Stimulated activated naive CD8-positive, alpha-beta T cell treated with anti-CD3 and anti-CD28 coated beads, Interleukin-15, Interleukin-2, amounts not matched to agents 100 U/mL and 50 U/mL, for 24 hours (primary cell): Measurements from ENCODE around the gene OR1F1.
"Not testable (repeated sequence)": the region's sequence is repeated elsewhere in the genome, so short reads cannot be mapped to it uniquely, and the experiment has no call there.

Source experiments
- ATAC-seq: fragments of 150-1000 bp; cut with Tn5 transposase; one replicate; pipeline ENCODE4 v1.10.0; 2021
- DNase-seq: peaks from one replicate; pipeline ENCODE4 v3.0.0; 2021

Gene OR1F1

DNA sequence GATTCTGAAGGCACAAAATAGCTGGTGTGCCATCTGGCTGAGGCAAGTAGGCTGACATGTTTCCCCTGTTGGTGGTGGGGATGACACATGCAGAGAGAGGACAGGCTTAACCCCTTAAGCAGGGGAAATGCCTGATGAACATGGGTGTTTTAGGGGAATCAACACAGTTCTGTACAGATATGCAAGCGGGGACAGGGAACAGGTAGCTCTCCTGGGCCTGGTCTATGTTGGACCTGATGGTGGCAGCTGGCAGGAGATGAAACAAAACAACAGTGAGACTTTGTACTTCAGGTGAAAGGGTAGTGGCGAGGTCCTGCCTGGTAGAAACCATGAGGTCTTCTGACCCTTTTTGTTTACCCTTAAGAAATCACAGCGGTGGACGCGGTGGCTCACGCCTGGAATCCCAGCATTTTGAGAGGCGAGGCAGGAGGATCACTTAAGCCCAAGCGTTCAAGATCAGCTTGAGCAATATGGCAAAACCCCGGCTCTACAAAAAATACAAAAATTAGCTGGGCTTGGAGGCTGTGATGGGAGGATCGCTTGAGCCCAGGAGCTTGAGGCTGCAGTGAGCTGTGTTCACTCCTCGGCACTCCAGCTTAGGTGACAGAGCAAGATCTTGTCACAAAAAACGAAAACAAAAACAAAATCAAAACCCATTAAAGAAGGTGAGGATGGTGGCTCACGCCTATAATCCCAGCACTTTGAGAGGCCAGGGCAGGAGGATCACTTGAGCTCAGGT, 10.5 kb downstream of the OR1F1 start:
- ATAC-seq (no peak), DNase-seq (no peak)

DNA sequence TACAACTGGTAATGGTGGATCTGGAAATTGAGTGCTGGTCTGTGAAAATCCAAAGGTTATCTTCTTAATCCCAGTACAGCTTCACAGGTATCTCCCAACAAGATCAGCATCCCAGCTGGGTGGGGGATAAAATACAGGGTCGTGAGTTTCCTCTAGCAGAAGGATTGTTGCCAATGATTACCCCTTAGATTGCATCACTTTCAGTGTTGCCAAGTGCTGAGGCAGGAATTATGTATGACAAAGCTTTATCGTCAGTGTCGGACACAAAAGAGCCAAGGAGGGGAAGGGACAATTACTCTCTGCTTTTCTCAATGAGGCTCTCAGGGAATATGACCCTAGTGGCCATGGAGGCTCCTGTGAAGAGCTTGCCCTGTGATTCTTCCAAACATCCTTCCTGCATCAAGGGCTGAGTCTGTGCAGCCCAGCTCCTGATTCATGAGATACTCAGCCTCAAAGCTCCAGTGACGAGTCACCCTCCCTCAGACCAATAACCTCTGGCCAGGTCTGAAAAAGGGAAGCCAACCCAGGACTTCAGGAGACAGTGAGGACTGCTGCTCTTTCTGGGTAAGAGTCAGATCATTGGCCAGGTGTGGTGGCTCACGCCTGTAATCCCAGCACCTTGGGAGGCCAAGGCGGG, 15.0 kb downstream of the OR1F1 start:
- ATAC-seq, result no peak
- DNase-seq, result no peak

DNA sequence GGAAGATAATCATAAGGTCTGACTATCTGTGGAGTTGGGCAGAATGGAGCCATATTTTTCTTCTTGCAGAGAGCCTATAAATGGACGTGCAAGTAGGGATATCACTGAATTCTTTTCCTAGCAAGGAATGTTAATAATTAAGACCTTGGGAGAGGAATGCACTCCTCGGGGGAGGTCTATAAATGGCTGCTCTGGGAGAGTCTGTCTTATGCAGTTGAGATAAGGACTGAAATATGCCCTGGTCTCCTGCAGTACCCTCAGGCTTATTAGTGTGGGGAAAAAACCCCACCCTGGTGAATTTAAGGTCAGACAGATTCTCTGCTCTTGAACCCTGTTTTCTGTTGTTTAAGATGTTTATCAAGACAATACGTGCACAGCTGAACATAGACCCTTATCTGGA, 17.9 kb downstream of the OR1F1 start:
- not testable (repeated sequence) for DNase-seq, ATAC-seq

DNA sequence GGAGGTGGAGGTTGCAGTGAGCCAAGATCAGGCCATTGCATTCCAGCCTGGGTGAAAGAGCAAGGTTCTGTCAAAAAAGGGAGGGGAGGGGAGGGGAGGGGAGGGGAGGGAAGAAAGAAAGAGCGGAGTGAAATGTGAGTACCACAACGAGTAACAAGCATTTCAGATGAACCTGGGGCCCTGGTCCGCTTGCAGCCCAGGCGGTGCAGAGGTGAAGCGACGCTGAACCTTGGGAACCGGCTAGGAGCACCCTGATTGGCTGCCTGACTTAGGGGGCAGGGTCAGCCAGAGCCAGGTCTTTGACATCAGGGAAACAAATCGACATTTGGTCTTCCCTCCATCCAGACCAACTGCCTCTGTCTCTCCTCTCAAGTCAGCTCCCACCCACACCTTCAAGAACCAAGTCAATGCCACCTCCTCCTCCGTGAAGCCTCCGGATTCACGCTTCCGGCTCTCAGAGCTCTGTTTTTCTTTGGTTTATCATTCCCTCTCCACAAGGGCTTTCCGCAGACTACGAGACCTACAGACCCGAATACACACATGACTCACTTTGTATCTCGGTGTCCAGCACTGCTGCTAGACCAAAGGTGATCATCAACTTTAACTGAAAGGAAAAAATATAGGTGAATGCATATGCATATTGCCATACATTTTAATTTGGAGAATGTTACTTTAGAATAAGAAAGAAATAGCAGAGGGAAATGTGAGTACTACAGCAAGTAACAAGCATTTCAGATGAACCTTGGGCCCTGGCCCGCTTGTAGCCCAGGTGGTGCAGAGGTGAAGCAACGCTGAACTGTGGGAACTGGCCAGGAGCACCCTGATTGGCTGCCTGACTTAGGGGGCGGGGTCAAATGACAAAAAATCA, 19.3 kb downstream of the OR1F1 start:
- ATAC-seq, result no peak

DNA sequence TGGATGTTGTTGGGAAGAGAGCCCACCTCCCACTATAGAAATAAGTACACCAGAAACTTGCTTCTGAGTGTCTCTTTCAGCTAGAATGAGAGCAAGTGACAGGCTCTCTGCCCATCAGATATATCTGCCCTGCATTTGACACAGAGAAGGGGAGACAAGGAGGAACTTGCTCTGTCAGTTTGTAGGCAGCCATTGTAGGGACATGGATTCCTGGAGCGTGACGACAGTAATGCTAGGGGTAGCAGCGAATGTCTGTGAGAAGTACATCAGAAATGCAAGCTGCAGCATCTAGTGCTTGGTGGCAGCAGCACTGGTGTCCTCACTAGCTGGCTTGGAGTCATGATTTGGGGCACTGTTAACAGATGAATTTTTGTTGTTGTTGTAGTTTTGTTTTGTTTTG, 24.0 kb downstream of the OR1F1 start:
- no peak for DNase-seq
- no peak for ATAC-seq

More for the DNA sequence above, 19.3 kb downstream of the OR1F1 start:
- no peak for DNase-seq

DNA sequence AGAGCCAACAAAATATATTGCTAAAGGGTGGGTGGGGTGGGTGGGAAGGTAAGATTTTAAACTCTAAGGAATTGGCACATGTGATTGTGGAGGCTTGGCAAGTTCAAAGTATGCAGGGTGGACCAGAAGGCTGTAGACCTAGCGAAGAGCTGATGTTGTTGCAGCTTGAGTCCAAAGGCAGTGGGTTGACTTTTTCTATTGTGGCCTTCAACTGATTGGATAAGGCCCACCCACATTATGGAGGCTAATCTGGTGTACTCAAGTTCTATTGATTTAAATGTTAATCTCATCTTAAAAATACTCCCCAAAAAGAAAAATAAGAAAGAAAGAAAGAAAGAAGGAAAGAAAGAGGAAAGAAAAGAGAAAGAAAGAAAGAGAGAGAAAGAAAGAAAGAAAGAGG, 24.6 kb downstream of the OR1F1 start:
- no peak for ATAC-seq

DNA sequence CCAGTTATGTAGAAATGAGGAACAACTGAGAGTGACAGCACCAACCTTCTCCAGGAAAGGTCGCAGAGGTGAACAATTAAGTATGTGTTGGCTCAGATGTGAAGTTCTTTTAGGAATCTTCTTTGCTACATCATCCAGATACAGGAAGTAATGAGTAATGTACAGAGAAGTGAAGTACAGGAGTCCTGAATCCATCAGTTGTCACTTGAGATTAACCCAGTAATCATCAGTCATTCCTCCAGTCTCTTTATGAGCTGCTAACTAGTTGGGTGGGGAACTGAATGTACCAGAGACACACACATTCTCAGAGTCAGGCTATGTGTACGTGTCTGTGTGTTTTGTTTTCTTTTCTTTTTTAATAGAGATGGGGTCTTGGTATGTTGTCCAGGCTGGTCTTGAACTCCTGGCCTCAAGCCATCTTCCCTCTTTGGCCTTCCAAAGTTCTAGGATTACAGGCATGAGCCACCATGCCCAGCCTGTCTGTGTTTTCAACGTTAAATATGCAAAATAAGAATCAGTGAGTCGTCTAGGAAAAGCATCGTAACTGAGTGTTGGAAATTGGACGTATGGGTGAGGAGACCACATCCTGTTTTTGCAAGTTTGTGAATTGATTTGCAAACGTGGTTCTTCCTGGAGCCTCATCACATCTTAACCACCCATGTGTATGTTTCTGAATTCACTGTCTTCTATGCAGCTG, 27.0 kb downstream of the OR1F1 start:
- ATAC-seq (peak; percentile 84), DNase-seq (no peak)

More for the DNA sequence above, 24.6 kb downstream of the OR1F1 start:
- DNase-seq, result no peak

DNA sequence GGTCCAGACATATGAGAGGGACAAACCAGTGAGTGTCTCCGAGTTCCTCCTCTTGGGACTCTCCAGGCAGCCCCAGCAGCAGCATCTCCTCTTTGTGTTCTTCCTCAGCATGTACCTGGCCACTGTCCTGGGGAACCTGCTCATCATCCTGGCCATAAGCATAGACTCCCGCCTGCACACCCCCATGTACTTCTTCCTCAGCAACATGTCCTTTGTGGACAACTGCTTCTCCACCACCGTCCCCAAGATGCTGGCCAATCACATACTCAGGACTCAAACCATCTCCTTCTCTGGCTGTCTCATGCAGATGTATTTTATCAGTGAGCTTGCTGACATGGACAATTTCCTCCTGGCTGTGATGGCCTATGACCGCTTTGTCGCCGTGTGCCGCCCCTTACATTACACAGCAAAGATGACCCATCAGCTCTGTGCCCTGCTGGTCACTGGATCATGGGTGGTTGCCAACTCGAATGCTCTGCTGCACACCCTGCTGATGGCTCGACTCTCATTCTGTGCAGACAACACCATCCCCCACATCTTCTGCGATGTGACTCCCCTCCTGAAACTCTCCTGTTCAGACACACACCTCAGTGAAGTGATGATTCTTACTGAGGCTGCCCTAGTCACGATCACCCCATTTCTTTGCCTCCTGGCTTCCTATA, 27.7 kb downstream of the OR1F1 start:
- DNase-seq, result peak; percentile 21
- peak; percentile 30 for ATAC-seq

DNA sequence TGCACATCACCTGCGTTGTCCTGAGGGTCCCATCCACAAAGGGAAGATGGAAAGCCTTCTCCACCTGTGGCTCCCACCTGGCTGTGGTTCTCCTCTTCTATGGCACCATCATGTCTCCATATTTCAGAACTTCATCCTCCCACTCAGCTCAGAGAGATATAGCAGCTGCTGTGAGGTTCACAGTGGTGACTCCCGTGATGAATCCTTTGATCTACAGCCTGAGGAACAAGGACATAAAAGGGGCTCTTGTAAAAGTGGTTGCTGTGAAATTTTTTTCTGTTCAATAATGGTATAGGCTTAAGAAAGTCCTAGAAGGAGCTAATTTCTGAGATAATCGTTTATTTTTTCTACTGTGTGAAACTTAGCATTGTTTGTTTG, 28.2 kb downstream of the OR1F1 start:
- ATAC-seq, result no peak
- DNase-seq, result no peak

DNA sequence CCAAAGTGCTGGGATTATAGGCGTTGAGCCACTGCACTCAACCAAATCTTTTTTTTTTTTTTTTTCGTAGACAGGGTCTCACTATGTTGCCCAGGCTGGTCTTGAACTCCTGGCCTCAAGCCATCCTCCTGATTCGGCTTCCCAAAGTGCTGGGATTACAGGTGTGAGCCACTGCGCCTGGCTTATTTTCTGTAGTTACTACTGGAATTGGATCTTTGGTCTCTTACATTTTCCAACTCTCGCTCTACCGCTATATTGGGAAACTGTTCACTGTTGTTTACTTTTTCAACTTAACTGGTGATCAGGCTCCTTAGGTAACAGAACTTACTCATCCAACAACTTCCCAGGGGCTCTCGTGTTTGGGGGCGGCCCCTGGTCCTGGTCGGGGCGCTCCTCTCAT, 32.8 kb downstream of the OR1F1 start:
- no peak for ATAC-seq
- DNase-seq, result no peak

DNA sequence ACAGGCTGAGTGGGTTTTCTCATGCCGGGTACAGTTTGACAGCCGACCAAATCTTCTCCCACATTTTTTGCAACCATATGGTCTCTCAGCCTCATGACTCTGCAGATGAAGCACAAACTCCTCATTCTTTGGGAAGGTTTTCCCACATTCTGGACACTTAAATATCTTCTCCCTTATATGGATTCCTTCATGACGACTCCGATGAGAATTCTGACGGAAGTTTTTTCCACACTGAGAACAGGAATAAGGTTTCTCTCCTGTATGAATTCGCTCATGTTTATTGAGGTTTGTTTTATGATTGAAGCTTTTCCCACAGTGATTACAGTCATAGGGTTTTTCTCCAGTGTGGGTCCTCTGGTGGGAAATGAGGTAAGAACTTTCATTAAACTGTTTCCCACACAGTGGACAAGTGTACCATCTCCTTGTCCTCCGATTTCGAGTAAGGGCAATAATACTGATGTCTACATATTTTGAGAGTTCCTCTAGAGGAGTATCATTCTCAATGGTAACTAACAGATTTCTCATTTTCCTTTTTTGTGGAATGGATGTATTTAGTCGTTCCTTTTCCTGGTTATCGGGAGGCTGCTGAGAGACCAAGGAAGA, 36.0 kb downstream of the OR1F1 start:
- ATAC-seq (no peak), DNase-seq (no peak)

DNA sequence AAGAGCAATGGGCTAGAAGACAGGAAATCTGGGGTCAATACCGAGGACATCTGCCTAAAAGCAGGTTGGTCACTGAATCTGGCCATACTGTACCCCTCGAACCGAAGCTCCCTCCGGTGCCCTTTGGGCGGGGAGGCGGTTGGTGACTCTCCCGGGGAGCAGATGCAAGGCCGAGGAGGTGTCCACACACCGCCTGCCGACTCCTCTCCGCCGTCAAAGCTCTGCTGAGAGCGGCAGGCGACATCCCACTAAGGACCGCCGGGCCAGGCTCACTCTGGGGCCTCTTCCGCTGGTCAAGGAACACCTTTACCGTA, 46.5 kb downstream of the OR1F1 start:
- DNase-seq (no peak), ATAC-seq (no peak)

DNA sequence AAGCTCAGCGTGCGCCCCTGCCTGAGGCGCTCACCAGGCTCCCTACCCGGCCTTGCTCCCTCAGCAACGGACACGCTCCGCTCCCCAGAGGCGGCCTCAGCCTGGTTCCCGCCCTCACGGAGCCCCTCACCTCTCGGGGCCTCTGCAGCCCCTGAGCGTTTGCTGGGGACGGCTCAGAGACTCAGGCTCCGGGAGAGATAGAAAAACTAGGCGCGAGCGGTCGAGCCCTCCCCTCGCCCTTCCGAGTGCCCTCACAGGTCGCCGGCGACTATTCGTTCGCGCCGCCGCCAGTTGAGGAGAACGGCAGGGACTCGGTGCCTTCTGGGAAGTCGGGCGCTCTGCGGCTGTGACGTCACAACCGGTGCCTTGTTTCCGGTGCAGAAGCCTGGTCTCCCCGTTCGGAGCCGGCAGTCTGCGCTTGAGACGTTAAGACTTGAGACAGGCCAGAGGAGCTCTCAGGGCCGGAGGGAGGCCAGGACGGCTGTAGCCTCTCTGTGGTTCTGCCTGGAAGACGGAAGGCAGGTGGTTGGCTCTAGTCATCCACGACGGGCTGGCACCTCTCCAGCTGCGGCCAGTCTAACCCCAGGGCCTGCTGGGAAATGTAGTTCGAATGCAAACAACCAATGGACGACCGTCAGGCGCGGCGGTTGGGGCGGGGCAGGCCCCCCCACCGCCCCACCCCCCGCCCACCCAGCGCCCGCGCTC, 47.0 kb downstream of the OR1F1 start, which contains the start of gene ZNF200:
ZNF200 (minus strand) TSS at position 302 of the 705 bp plus-strand sequence. CDS start 1,403 bp downstream, outside the sequence.
- ATAC-seq (peak; percentile 96), DNase-seq (peak; percentile 95)

DNA sequence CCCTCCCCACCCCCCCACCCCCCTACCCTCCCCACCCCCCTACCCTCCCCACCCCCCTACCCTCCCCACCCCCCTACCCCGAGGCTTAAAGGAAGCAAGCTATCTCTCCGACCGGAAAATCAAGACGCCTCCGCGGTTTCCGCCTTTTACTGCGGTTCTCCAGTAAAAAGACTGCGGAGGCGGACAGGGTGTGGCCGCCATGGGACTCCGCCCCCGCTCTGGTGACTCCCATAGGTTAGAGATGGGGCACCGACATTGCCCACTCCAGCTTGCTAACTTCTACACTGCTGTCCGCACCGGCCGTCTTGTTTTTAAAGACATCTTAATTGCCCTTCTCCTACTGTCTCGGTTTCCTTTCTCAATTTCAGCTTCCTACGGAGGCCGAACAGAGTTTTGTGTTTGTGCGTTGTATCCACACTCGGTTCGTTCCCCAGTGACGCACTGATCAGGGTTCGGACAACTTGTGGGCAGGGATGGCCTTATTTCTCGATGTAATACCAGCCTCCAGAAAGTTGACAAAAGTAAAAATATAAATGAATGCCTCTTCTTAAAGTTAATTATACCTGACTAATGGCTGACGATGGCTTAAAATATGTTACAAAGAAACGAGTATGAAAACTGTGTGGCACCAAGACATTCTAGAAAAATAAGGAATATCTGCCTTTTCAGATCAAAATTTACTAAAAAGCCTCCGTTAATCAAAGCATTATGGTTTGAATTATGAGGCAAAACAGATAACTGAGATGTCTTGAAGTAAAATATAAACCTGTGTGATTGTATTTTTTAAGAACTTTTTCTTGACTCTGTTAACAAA, 48.1 kb downstream of the OR1F1 start:
- ATAC-seq, result no peak
- DNase-seq, result peak; percentile 26

DNA sequence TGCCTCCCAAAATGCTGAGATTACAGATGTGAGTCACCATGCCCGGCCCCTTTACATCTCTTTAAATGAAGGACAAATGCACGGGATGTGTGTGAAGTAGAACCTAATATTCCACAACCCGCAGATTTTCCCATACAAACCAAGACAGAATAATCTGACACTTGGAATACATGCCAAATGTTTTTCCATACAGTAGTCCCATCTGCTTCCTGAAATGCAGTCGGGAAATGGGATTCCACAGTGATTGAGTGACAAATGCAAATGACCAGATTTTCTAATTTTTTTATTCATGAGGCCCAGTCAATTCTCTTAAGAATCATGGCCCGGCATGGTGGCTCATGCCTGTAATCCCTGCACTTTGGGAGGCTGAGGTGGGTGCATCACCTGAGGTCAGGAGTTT, 53.8 kb downstream of the OR1F1 start:
- DNase-seq (no peak), ATAC-seq (no peak)

DNA sequence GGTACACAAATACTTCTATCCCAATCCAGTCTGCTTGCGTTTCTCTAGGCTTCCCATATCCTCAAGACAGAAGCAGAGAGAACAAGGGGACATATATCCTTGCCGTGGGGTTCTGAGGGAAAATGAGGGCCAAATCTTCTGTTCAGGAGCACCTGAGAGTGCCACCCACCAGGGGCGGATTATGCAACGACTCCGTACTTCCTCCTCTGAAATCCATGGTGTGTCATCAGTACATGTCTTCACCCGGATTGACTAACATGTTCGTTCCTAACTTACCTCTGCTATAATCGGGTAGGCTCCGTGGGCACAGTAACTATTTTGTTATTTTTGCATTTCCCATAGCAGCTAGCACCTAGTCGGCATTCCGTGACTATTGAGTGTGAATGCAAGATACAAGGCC, 54.7 kb downstream of the OR1F1 start:
- no peak for ATAC-seq
- DNase-seq, result no peak

DNA sequence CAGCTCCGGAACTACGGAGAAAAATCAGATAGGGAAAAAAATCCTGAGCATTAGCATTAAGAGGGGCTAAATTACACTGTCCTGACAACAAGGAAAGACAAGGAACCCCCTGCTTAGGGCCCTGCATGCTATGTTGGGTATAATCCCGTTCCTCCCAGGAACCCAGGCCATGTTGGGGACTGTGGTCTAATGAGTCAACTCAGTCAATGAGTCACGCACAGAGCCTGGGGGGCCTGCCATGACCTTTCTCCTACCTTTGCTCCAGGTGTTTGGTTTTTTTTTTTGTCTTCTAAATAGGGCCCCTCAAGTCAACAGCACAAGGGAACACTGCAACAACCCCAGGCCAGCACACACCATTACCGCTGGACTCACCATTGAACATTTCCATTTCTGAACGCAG, 55.9 kb downstream of the OR1F1 start:
- no peak for DNase-seq
- peak; percentile 75 for ATAC-seq

DNA sequence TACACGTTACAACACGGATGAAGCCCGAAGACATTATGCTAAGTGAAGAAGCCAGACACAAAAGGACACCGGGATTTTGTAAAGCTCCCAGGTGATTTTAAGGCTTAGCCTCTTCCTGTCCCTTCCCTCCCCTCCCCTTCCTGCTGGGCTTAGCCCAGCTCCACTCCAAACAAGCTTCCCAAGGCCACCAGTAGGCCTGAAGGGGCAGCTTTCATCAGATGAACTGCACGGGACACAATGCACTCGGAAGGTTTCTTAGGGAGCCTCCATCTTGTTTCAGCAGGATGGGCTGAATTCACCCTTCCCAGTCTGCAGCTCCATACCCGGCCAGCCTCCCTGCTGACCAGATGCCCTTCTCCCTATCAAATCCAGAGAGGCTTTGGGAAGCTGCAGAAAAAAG, 58.0 kb downstream of the OR1F1 start:
- ATAC-seq, result no peak

DNA sequence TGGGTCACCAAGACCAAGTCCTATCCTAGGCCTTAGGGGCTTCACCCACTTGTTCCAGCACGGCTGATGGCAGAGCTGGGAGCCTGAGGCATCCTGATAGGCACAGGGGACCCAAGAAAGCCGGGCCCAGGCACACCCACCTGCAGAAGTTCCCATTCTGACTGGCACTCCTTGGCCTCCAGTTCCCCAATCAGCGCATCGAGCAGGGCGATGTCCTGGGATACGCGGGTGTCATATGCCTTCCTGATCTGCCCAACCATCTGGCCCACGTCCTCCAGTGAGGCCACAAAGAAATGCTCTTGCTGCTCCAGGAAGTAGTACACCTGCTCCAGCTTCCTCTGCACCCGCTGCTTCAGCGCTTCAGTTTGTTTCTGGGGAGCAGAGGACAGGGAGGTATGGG, 58.9 kb downstream of the OR1F1 start:
- DNase-seq (no peak), ATAC-seq (no peak)

More for the DNA sequence above, 58.0 kb downstream of the OR1F1 start:
- DNase-seq, result no peak

DNA sequence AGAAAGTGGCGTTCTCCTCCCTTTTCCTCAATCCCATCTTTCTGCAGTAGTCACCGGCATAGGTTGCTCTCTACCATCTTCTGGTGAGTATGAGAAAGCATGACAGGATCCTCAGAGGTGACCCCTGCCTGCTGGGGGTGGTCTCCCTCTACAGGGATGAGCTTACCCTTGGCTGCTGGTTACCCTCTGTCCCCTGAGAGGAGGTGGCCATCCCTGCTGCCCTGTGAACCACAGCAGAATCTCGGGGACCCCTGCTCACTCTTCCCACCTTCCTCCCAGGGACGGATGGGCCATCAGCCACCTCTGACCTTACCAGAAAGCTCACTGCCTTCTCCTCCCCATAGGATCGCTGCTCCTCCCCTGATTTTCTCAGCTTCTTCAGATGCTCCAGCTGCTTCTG, 60.6 kb downstream of the OR1F1 start:
- ATAC-seq, result no peak
- DNase-seq, result no peak
